Amniotic epithelial cell (primary cell): ENCODE data around the gene WNT3A.
"Not testable (repeated sequence)": the region's sequence is repeated elsewhere in the genome, so short reads cannot be mapped to it uniquely, and the experiment has no call there.

Experiments used
- DNase-seq: peaks from one replicate; pipeline ENCODE4 v3.0.0-alpha.2; 2010; ENCODE audit warnings: low read depth

WNT3A gene

GRCh38 chr1:228011721-228012311 lies 5.0 kb downstream of the WNT3A start:
- no peak for DNase-seq

- no peak for DNase-seq
Observed at GRCh38 chr1:228012555-228012954, 5.8 kb downstream of the WNT3A start.

- no peak for DNase-seq
Observed at GRCh38 chr1:228013131-228013934, 6.5 kb downstream of the WNT3A start.

- peak; percentile 4 for DNase-seq
Observed at GRCh38 chr1:228013935-228014930, 7.4 kb downstream of the WNT3A start.

GRCh38 chr1:228015276-228016180 lies 8.7 kb downstream of the WNT3A start:
- peak; percentile 41 for DNase-seq

GRCh38 chr1:228016181-228016510 lies 9.3 kb downstream of the WNT3A start:
- DNase-seq = no peak

GRCh38 chr1:228016653-228017355 lies 10.0 kb downstream of the WNT3A start:
- no peak for DNase-seq

GRCh38 chr1:228017356-228018124 lies 10.7 kb downstream of the WNT3A start:
- DNase-seq = no peak

GRCh38 chr1:228018125-228018398 lies 11.3 kb downstream of the WNT3A start:
- DNase-seq = no peak

GRCh38 chr1:228018961-228019721 lies 12.3 kb downstream of the WNT3A start:
- DNase-seq = no peak

GRCh38 chr1:228019722-228020083 lies 12.9 kb downstream of the WNT3A start:
- DNase-seq = not testable (repeated sequence)

- no peak for DNase-seq
Observed at GRCh38 chr1:228020686-228021354, 14.0 kb downstream of the WNT3A start.

GRCh38 chr1:228021355-228022030 lies 14.7 kb downstream of the WNT3A start:
- DNase-seq = no peak

- DNase-seq = no peak
Observed at GRCh38 chr1:228022571-228023293, 15.9 kb downstream of the WNT3A start.

GRCh38 chr1:228023294-228023639 lies 16.5 kb downstream of the WNT3A start:
- no peak for DNase-seq

GRCh38 chr1:228029281-228029680 lies 22.5 kb downstream of the WNT3A start:
- DNase-seq = no peak

GRCh38 chr1:228030451-228031201 lies 23.8 kb downstream of the WNT3A start:
- DNase-seq = no peak
